Stimulated activated CD8-positive, alpha-beta memory T cell treated with anti-CD3 and anti-CD28 coated beads, Interleukin-4, amount 100 ng/mL, for 4 hours (primary cell): ENCODE results near the gene RRP36.
"Not testable (repeated sequence)": the region's sequence is repeated elsewhere in the genome, so short reads cannot be mapped to it uniquely, and the experiment has no call there.

ENCODE experiments used
- DNase-seq, 2 donors: peaks; one replicate each; pipeline ENCODE4 v3.0.0-alpha.2; 2020; ENCODE audit warnings: low read depth in 2 of 2, low spot score in 1 of 2

RRP36 gene

GRCh38 chr6:43021270-43022047, at the start of gene RRP36:
Gene RRP36, plus strand, starts transcription at chr6:43021623. Its CDS starts 32 bp downstream, at chr6:43021655.
- peak; percentile 33 to 39 for DNase-seq

GRCh38 chr6:42971746-42972327, 49.6 kb upstream of the RRP36 start:
- no peak for DNase-seq

- DNase-seq = no peak
Observed at GRCh38 chr6:42973926-42974325, 47.5 kb upstream of the RRP36 start.

GRCh38 chr6:42974919-42975505, 46.4 kb upstream of the RRP36 start:
- DNase-seq = no peak

GRCh38 chr6:42978487-42978838, 43.0 kb upstream of the RRP36 start:
- no peak for DNase-seq

GRCh38 chr6:42978839-42979522, 42.4 kb upstream of the RRP36 start, which contains the start of gene PEX6:
Gene PEX6, minus strand, starts transcription at chr6:42979181. Its CDS starts 31 bp downstream, at chr6:42979150.
- DNase-seq = peak; percentile 76 to 87

GRCh38 chr6:42979523-42980177, 41.8 kb upstream of the RRP36 start:
- DNase-seq = no peak

- no peak for DNase-seq
Observed at GRCh38 chr6:42981836-42982235, 39.6 kb upstream of the RRP36 start.

- DNase-seq = peak; percentile 90 to 93
Observed at GRCh38 chr6:42984001-42984923, 37.2 kb upstream of the RRP36 start, which contains the start of gene PPP2R5D. Gene PPP2R5D, plus strand, starts transcription at chr6:42984570. Its CDS starts 108 bp downstream, at chr6:42984678.

GRCh38 chr6:42984924-42985475, 36.4 kb upstream of the RRP36 start:
- no peak for DNase-seq

GRCh38 chr6:42987533-42988451, 33.6 kb upstream of the RRP36 start:
- DNase-seq = no peak

GRCh38 chr6:42988486-42989020, 32.9 kb upstream of the RRP36 start:
- DNase-seq = no peak

GRCh38 chr6:42989923-42990322, 31.5 kb upstream of the RRP36 start:
- DNase-seq = no peak

GRCh38 chr6:42993445-42993844, 28.0 kb upstream of the RRP36 start:
- DNase-seq = no peak

GRCh38 chr6:42996513-42996912, 24.9 kb upstream of the RRP36 start:
- DNase-seq = no peak

- not testable (repeated sequence) for DNase-seq
Observed at GRCh38 chr6:42998205-42998604, 23.2 kb upstream of the RRP36 start.

GRCh38 chr6:43001843-43002242, 19.6 kb upstream of the RRP36 start:
- no peak for DNase-seq

GRCh38 chr6:43005844-43006243, 15.6 kb upstream of the RRP36 start:
- DNase-seq = no peak
